ENCODE data around the gene LRP10.

- TF ChIP-seq YY1 (IDR thresholded peaks at IDR 0.05; ENCODE audit: low read depth), result no peak
- TF ChIP-seq MAX (IDR thresholded peaks at IDR 0.05), result no peak
- no peak for TF ChIP-seq EP300 (IDR thresholded peaks at IDR 0.05; ENCODE audit: borderline replicate concordance)
- TF ChIP-seq CEBPB (IDR thresholded peaks at IDR 0.05), result no peak
- TF ChIP-seq NFIC (IDR thresholded peaks at IDR 0.05), result no peak
- TF ChIP-seq TEAD4 (IDR thresholded peaks at IDR 0.05), result no peak
- TF ChIP-seq REST (IDR thresholded peaks at IDR 0.05; ENCODE audit: low read depth), result no peak
- TF ChIP-seq RAD21 (IDR thresholded peaks at IDR 0.05; ENCODE audit: low read depth), result no peak
- TF ChIP-seq EGR1 (IDR thresholded peaks at IDR 0.05), result no peak
- TF ChIP-seq TAF1 (IDR thresholded peaks at IDR 0.05; ENCODE audit: low read depth), result no peak
- no peak for TF ChIP-seq FOXM1 (IDR thresholded peaks at IDR 0.05; ENCODE audit: borderline replicate concordance, low read depth)
Measured at GRCh38 chr14:22847661-22848341, 23.7 kb upstream of the LRP10 start.
